ENCODE data around the gene PIK3R4.

The PIK3R4 gene

GRCh38 chr3:130702985-130703384 lies 43.6 kb downstream of the PIK3R4 start:
- TF ChIP-seq CTCF (IDR thresholded peaks at IDR 0.05) = no peak

- no peak for TF ChIP-seq CTCF (IDR thresholded peaks at IDR 0.05)
Observed at GRCh38 chr3:130700541-130700940, 46.1 kb downstream of the PIK3R4 start.

- peak; percentile 71 for TF ChIP-seq CTCF (IDR thresholded peaks at IDR 0.05)
Observed at GRCh38 chr3:130699765-130700164, 46.9 kb downstream of the PIK3R4 start.

- TF ChIP-seq CTCF (IDR thresholded peaks at IDR 0.05) = no peak
Observed at GRCh38 chr3:130693314-130693713, 53.3 kb downstream of the PIK3R4 start.

- no peak for TF ChIP-seq CTCF (IDR thresholded peaks at IDR 0.05)
Observed at GRCh38 chr3:130692455-130692854, 54.2 kb downstream of the PIK3R4 start.

- no peak for TF ChIP-seq CTCF (IDR thresholded peaks at IDR 0.05)
Observed at GRCh38 chr3:130688697-130689470, 57.7 kb downstream of the PIK3R4 start.

GRCh38 chr3:130688015-130688688 lies 58.5 kb downstream of the PIK3R4 start:
- TF ChIP-seq CTCF (IDR thresholded peaks at IDR 0.05) = no peak

Measured in LNCAP (cell line).